GM19438 (cell line): ENCODE results near the gene FAM149A.

Experiments
- ATAC-seq: cut with Tn5 transposase; IDR thresholded peaks from one replicate; pipeline ENCODE4 v1.9.1; 2021; ENCODE audit warnings: low read depth; ENCODE audit not compliant: unreplicated experiment

The FAM149A gene

DNA sequence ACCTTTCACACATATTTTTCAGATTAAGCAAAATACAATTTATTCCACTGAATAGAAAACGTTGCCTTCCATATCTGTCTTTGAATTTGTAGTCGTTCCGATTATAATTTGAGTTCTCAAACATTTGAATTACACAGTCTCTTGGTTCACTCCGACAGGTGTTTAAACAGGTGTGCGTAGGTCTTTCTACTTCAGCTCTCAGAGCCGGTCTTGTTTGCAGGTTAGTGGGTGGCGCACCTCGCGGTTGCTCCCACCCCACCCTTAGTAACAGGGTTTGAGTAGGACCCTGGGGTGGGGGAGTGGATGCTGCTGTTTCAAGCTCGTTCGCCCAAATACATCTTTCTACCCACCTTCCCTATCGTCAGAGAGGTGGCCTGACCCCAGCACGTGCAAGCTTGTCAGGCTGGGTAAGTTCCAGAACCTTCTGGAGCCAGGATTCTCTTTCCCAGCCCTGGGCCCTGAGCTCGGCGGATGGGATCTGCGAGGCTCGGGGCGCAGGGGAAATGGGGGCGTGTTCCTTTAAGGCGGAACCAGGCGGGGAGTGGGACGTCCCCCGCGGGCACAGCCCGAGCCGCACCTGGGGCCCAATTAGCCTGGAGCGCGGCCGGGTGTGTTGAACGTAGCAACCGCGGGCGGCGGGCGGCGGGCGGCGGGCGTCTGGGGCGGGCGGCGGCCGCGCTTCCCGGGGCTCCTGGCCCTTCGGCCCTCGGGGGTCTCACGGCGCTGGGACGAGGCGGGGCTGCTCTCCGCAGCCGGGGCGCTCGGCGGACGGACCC, at the start of gene FAM149A:
Gene FAM149A, plus strand, starts transcription at position 591 of the 776 bp plus-strand sequence.
- peak; percentile 72 for ATAC-seq

DNA sequence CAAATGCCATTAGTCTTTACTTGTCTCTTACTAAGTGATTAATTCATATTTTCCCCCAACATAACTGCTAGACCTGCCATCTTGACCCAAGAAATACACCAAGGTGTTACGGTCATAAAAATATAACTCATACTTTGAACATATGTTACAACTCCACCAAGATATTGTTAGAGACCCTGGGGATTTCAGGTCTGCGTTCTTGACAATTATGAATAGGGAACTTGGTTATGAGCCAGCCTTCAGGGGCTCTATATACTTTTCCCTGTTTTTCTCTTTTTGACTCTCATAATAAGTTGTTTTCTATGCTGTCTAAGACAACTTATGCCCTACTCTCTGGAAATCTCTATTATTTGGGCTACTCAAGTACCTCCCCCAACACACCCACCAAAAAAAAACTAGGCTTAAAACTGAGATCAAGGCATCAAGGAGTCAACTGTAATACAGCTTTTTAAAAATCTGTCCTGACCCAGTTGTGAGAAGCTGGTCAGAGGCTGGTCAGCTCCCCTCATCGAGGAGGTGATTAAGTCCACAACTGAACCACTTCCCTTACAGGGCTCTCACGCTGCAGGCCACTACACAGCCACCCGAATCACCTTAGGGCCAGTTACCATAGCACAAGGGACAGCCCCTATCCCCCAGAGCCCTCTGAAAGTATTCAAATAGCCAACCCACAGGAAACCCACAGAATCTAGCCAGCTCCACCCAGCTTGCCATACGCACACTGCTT, 46.1 kb upstream of the FAM149A start:
- peak; percentile 100 for ATAC-seq

DNA sequence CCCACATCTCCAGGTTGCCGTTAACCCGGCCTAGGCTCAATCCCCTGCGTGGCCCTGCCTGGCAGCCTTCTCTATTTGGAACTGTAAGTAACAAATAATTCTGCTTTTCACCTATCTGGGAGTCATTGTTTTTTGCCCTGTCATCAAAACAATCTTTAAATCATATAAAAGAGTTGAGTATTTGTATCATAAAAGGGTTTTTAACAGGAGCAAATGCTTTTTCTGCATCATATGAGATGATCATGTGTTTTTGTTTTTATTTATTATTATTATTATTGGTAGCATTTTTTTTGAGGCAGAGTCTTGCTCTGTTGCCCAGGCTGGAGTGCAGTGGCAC, 45.6 kb upstream of the FAM149A start:
- no peak for ATAC-seq

DNA sequence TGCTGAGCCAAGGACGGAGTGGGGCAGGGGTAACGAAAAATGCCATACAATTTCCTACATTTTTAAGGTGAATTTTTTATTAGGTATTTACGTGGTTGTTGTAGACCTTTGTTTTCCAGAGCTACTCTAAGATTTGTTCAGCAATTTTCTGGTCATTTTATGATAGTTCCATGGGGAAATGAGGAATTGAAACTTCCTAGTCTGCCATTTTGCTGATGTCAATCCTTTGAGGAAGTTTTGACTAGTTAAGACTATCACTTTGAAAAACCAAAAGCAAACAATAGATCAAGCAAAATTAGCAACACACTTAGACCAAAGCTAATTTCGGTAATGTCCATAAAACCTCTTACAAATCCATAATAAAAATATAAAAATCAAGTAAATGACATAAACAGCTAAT, 42.6 kb upstream of the FAM149A start:
- no peak for ATAC-seq

DNA sequence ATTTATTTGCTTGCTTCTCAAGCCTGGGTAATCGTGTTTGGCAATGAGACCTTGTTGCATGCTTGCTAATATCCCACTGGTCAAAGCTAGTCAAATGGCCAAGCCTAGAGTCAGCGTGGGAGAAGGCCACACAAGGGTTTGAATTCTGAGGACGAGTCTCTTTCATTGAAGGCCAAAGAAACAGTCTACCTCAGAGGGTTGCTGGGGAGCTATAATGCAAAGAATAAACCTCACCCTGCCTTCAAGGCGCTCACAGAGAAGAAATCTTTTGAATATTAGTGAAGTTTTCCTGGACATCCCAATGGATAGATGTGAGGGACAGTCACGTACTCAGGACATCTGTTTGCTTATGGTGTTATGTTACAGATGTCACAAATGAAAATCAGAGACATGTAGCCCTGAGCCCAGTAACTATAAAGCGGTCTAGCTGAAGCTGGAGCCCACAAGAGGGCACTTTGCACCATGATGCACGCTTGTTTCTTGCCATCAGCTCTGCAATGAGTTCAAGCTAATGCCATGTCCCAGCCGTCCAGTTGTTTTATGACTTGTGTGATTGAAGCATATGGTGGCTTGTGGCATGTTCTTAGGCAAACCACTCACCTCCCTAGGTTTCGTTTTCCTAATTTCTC, 36.6 kb upstream of the FAM149A start:
- ATAC-seq, result peak; percentile 93

DNA sequence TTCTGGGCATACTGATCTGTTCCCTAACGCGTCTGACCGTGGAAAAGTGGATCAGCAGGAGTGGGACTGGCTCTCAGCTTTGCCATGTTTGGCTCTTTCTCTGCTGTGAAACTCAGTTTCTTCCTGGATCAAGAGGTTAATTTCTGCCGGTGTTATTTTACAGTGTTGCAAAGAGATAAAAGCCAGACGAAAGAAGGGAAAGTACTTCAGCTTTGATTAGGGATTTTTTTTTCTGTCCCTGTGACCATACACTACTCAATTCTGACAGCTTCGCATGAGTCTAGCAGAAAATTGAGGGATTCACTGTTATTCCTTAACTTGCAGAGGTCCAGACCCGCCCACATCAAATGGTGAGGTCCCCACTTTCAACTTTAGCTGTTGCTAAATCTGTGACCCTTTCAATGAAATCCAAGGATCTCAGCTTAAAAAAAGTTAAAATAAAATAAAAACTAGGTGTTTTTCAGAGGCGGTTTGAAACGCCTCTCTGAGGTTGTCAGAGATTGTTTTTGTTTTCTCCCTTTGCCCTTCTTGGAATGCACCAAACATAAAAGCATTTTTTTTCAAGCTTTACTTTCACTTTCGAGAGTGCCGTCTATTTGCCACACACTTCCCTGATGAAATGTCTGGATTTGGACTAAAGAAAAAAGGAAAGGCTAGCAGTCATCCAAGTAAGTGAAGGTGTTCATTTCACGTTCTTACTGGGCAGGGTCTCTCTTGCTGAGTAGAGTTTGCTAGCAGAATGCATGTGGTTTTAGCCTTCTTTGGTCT, 35.7 kb upstream of the FAM149A start, which contains the start of gene TLR3:
Gene TLR3, plus strand, starts transcription at position 576 of the 768 bp plus-strand sequence. CDS start 7,464 bp downstream, outside the sequence.
- ATAC-seq, result no peak

DNA sequence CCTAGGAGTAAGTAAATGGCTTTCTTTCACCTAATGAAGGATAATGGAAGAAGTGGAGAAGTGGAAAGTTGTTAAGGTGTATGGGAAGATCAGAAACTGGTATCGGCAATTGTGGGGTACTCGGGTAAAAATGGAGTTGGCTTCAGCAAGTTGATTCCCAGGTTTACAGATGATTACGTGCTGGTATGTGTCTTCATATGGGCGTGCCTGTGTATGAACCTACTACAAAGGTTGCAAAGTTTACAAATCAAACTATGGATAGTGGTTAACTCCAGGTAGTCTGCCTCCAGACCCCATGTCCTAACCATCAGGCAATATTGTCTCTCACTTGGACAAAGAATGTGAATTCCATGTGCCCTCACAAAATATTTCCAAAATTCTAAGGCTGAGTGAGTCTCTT, 34.8 kb upstream of the FAM149A start:
- ATAC-seq, result no peak

DNA sequence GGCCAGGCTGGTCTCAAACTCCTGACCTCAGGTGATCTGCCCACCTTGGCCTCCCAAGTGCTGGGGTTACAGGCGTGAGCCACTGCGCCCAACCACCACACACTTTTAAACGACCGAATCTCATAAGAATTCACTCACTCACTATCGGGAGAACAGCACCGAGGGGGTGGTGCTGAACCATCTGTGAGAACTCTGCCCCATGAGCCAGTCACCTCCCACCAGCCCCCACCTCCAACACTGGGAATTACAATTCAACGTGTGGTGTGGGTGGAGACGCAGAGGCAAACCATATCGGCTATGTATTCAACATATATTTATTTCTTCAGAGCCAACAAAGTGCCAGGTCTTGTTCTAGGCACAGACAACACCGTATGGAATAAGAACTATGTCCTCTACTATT, 32.0 kb upstream of the FAM149A start:
- ATAC-seq, result no peak

DNA sequence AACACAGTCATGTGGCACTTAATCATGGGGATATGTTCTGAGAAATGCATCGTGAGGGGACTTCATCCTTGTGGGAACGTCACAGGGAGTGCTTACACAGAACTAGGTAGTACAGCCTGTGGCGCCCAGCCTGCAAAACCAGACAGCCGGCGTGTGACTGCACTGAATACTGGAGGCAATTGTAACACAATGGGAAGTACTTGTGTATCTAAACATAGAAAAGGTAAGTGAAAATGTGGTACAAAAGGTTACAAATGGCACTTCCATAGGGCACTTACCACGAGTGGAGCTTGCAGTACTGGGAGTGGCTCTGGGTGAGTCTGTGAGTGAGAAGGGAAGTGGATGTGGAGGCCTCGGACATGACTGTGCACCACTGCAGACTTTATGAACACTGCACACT, 30.3 kb upstream of the FAM149A start:
- no peak for ATAC-seq

DNA sequence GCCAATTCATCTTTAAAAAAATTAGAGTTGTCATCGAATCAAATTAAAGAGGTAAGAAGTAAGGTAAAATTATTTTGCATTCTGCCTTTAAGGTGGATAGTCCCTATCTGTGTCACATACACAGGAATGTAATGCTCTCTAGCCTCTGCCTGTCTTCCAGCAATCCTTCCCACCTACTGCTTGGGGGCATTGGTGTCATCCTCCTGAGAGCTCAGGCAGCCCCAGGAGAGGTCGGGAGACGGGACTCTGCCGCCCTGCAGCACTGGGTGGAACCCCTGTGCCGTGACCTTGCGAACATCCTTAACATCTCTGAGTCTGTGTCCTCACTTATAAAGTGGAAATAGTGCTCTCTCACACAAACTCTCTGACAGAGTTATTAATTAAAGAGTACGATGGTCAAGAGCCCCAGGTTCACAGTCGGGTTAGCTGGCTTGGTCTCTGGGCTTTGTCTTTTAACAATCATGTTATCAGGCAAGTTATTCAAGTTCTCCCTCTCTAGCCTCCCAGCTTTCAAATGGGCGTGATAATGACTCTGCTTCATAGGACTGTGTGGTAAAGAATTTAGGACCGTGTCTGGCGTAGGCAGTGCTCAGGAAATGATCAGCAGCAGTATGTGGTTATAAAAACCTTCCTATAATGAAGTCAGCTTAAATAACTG, 25.4 kb upstream of the FAM149A start:
- ATAC-seq, result no peak

DNA sequence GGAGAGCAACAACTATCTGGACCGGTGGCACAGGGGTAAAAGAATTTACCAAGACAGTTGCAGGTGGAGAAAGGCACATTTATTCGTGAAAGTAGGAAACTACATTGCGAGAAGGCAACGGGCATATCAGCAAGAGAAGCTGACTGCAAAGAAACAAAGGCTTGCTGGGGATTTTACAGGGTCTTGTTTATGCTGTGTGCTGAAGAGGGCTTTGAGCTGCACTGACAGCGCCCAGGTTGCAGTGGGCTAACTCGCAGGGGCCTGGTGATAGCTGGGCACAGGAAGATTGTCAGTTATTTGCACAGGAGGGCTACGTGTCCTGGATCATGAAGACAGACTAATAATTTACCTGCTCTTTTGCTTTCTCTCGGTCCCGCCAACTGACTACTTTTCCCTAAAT, 24.8 kb upstream of the FAM149A start:
- ATAC-seq, result no peak

DNA sequence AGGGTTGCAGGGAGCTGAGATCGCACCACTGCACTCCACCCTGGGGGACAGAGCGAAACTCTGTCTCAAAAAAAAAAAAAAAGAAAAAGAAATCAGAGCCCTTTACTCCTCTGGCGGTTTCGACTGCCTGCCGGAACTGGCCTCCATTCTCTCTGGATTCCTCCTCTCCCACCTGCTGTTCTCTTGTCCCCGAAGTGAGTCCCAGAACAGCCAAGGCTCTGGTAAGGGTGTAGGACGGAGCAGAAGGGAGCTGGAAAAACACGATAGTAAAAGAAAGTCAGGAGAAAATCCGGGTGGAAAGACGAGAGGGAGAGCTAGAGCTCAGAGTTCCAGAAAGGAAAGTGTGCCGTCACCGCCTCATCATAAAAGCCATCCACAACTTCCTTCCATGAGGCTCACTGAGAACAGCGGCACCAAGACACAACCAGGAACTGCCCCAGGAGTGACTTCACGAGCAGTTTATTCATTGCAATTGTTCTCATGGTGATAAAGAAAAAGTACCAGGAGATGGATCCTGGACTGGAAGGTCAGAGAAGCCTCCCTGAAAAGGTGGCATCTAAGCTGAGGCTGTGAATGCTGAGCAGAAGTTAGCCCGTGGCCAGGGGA, 23.2 kb upstream of the FAM149A start:
- no peak for ATAC-seq

DNA sequence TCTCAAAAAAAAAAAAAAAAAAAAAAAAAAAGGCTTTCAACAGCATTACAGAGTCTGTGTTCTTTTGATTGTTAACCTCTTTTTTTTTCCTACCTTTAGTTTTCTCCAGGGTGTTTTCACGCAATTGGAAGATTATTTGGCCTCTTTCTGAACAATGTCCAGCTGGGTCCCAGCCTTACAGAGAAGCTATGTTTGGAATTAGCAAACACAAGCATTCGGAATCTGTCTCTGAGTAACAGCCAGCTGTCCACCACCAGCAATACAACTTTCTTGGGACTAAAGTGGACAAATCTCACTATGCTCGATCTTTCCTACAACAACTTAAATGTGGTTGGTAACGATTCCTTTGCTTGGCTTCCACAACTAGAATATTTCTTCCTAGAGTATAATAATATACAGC, 22.3 kb upstream of the FAM149A start:
- ATAC-seq, result no peak

DNA sequence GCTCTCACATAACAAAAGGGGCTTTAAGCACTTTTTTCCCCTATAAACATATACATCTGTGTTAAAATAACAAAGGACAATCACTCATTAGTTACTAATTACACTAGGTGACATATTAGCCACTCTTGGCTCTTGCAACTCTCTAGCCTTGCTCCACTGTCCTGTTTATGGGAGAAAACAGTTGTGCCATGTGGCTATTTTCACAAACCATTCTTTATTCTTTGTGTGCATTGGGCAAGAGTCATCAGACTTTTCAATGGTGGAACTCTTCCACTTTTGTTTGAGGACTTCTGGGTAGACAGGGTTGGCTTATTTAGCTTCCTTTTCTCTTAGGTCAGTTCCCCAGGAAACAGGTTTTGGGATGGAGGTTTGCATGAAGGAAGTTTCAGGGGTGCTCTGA, 16.0 kb upstream of the FAM149A start:
- no peak for ATAC-seq

DNA sequence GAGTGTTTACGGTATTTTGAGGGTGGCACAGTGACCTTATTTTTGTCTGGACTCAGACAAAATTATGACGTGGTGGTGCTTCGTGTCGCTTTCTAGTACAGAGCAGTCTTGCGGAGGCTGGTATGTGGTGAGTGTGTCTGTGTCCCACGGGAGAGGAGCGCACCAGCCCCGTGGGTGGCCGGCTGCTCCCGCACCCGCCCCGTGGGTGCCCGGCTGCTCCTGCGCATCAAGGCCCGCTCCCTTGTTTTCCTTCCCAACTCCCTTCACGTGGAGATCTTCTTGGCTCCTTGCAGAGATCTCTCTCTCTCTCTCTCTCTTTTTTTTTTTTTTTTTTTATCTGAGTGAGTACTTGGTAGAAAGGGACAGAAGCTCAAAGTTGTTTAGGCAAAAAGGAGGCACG, 12.2 kb upstream of the FAM149A start:
- no peak for ATAC-seq

DNA sequence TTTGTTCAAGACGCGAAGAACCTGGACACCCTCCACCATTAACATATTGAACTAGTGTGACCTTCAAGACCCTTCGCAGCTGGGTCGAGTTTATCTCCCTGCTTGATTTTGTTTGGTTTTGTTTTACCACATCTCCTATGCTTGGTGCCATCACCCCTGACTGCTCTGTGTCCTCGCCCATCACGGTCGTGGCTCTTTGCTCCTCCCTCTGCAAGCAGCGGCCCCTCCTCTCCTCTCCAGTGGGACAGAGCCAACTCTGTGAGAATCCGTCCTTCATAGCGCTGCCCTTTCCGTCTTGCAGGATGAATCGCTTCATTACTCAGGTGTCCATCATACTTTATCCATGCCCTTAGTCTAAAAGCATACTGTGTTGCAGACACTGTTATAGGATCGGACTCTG, 9.1 kb upstream of the FAM149A start:
- ATAC-seq, result no peak

DNA sequence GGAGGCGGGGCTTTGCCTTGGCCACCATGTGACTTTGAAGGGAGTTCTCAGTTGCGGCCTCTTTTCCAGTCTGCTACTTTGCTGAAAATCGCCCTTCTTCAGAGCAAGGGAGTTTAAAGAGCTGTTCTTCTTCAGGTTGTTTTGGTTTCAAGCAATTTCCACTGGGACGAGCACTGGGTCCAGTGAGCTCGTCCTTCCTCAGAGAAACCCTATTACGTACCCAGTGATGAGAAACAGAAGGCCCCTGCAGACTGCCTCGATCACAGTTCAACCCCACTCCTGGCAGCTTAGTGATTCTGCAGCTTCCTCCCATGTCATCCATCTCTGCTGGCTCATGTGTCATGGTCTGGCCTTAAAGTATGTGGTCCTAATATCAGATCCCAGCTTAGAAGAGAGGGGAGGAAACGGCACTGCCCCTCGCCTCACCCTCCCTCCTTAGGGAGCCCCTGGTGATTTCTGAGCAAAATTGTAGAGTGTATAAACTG, 7.8 kb upstream of the FAM149A start:
- ATAC-seq, result no peak

DNA sequence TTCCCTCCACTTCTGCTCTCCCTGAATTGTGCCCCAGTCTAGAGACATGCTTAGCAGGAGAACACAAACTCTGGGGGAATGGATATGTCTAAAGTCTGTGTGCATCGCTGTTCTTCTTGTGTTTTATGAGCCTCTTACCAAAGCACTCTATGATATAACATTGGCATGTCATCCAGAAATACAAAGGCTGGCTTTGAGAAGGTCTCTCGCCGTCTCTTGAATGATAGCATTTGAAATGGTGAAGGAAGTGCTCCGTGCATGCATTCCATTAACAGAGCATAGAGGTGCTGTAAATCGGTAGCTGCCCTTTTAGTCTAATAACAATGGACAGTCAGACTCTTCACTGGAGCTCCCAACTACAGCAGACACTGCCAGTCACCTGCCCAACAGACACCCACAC, 7.1 kb upstream of the FAM149A start:
- ATAC-seq, result no peak

DNA sequence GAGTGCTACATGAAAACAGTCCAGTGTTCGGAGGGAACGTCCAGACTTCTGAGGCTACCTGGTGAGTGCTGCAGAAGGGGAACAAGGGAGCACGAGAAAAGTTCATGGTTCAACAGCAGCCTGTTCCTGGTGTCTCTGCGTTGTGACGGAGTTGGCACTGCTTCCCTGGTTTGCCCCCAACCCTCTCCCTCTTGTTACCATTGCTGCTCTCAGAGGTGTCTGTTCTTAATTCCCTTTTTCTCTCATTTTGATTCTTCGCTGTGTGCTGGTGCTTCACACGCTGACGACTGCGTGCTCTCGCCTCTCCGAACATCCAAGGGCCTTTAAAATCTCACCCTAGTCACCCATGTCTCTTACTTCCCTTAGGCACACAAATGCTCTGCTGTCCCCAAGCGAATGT, 1.6 kb upstream of the FAM149A start:
- no peak for ATAC-seq
